GM12878 (cell line): ENCODE data around the gene RIT1. TPM values are rescaled to one million over a fixed set of nuclear protein-coding genes. Genes with fewer than 3 reads are reported as not detected.

Experiments
- EGR1 ChIP-seq, 2 experiments: IDR thresholded peaks; 1 replicate in 1 of 2; 2 replicates in 1 of 2; pipeline ENCODE4 v1.6.1; 2011 to 2012; ENCODE audit warnings: low read depth in 2 of 2, low read length in 2 of 2, borderline replicate concordance in 1 of 2, mild to moderate bottlenecking in 1 of 2, moderate library complexity in 1 of 2
- NFXL1 ChIP-seq: fragments of 450-650 bp; IDR thresholded peaks from 2 replicates; pipeline ENCODE4 v1.6.1; 2017; ENCODE audit warnings: antibody characterized with exemption, mild to moderate bottlenecking, borderline replicate concordance
- NFYA ChIP-seq: IDR thresholded peaks from 2 replicates; pipeline ENCODE4 v1.6.1; 2011; ENCODE audit warnings: low read depth, mild to moderate bottlenecking, low read length, improper control_type of control experiment, borderline replicate concordance
- NR2F1 ChIP-seq: fragments of 450-650 bp; conservative IDR thresholded peaks from 2 replicates; pipeline ENCODE4 v1.6.1; 2017; ENCODE audit warnings: mild to moderate bottlenecking
- POLR2AphosphoS2 ChIP-seq: IDR thresholded peaks from 2 replicates; pipeline ENCODE4 v1.6.1; 2011; ENCODE audit warnings: low read depth, mild to moderate bottlenecking, low read length, improper control_type of control experiment, moderate library complexity
- PRDM15 ChIP-seq: fragments of 450-650 bp; formaldehyde crosslinking; IDR thresholded peaks from 2 replicates; pipeline ENCODE4 v1.4.0; 2020; ENCODE audit warnings: mild to moderate bottlenecking, moderate library complexity
- RCOR1 ChIP-seq: conservative IDR thresholded peaks from 2 replicates; pipeline ENCODE4 v1.6.1; 2012; ENCODE audit warnings: low read depth, low read length, improper control_type of control experiment
- ZNF207 ChIP-seq: fragments of 450-650 bp; IDR thresholded peaks from 2 replicates; pipeline ENCODE4 v1.6.1; 2014; ENCODE audit warnings: antibody characterized with exemption, mild to moderate bottlenecking, borderline replicate concordance
- polyA plus RNA-seq, 11 experiments: library from polyadenylated mRNA; depleted of rRNA in 4 of 11; unstranded in 6 of 11; stranded (reverse) in 5 of 11; fragments of >200 nt; fragmentation: Nextera tagmentation in 4 of 11; fragmentation: Illumina TruSeq in 1 of 11; extraction: Ambion mirVana in 4 of 11; extraction: Trizol in 1 of 11; gene quantifications; 1 replicate in 1 of 11; 2 replicates in 10 of 11; pipeline versions ENCODE4 v1.2.1 to v1.2.3, GENCODE V29; 2011 to 2016; ENCODE audit warnings: inconsistent platforms in 2 of 11, missing spikeins in 2 of 11, low read depth in 1 of 11
- total RNA-seq, 4 experiments: library from RNA; depleted of rRNA in 3 of 4; stranded (reverse); fragments of >200 nt in 3 of 4; fragmentation: Illumina TruSeq in 1 of 4; extraction: Trizol in 1 of 4; gene quantifications; 2 replicates each; pipeline versions ENCODE4 v1.2.1 to v1.2.3, GENCODE V29; 2013 to 2021
- TF ChIP-seq, protein P1 (sequence below): IDR thresholded peaks from 2 replicates; pipeline ENCODE4 v1.6.1; 2012; ENCODE audit warnings: improper control_type of control experiment, low read depth, low read length; ENCODE audit not compliant: insufficient replicate concordance
- TF ChIP-seq, protein P2 (sequence below): fragments of 450-650 bp; IDR thresholded peaks from 2 replicates; pipeline ENCODE4 v1.6.1; 2016; ENCODE audit warnings: mild to moderate bottlenecking, moderate library complexity, borderline replicate concordance
- TF ChIP-seq, protein P3 (sequence below): fragments of 450-650 bp; IDR thresholded peaks from 2 replicates; pipeline ENCODE4 v1.6.1; 2016; ENCODE audit warnings: mild to moderate bottlenecking

RIT1 gene
- total and polyA plus RNA-seq, 10 of the 15 experiments (the other 5 are each of a cell fraction or from before 2014, with no cell fraction given), result 6.8 to 61.5 (median 13.7) TPM

- TF ChIP-seq PRDM15 (CRISPR knock-in tag) (no peak), ZNF207 (no peak), POLR2AphosphoS2 (no peak), NFYA (no peak), NR2F1 (no peak), RCOR1 (no peak), EGR1 (IDR thresholded peaks at IDR 0.05; ENCODE audit: borderline replicate concordance in 1 of 2, low read depth in 2 of 2, low read length in 2 of 2) (no peak), NFXL1 (no peak)
- TF ChIP-seq, protein P1, sequence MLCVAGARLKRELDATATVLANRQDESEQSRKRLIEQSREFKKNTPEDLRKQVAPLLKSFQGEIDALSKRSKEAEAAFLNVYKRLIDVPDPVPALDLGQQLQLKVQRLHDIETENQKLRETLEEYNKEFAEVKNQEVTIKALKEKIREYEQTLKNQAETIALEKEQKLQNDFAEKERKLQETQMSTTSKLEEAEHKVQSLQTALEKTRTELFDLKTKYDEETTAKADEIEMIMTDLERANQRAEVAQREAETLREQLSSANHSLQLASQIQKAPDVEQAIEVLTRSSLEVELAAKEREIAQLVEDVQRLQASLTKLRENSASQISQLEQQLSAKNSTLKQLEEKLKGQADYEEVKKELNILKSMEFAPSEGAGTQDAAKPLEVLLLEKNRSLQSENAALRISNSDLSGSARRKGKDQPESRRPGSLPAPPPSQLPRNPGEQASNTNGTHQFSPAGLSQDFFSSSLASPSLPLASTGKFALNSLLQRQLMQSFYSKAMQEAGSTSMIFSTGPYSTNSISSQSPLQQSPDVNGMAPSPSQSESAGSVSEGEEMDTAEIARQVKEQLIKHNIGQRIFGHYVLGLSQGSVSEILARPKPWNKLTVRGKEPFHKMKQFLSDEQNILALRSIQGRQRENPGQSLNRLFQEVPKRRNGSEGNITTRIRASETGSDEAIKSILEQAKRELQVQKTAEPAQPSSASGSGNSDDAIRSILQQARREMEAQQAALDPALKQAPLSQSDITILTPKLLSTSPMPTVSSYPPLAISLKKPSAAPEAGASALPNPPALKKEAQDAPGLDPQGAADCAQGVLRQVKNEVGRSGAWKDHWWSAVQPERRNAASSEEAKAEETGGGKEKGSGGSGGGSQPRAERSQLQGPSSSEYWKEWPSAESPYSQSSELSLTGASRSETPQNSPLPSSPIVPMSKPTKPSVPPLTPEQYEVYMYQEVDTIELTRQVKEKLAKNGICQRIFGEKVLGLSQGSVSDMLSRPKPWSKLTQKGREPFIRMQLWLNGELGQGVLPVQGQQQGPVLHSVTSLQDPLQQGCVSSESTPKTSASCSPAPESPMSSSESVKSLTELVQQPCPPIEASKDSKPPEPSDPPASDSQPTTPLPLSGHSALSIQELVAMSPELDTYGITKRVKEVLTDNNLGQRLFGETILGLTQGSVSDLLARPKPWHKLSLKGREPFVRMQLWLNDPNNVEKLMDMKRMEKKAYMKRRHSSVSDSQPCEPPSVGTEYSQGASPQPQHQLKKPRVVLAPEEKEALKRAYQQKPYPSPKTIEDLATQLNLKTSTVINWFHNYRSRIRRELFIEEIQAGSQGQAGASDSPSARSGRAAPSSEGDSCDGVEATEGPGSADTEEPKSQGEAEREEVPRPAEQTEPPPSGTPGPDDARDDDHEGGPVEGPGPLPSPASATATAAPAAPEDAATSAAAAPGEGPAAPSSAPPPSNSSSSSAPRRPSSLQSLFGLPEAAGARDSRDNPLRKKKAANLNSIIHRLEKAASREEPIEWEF, result no peak
- TF ChIP-seq, protein P2, sequence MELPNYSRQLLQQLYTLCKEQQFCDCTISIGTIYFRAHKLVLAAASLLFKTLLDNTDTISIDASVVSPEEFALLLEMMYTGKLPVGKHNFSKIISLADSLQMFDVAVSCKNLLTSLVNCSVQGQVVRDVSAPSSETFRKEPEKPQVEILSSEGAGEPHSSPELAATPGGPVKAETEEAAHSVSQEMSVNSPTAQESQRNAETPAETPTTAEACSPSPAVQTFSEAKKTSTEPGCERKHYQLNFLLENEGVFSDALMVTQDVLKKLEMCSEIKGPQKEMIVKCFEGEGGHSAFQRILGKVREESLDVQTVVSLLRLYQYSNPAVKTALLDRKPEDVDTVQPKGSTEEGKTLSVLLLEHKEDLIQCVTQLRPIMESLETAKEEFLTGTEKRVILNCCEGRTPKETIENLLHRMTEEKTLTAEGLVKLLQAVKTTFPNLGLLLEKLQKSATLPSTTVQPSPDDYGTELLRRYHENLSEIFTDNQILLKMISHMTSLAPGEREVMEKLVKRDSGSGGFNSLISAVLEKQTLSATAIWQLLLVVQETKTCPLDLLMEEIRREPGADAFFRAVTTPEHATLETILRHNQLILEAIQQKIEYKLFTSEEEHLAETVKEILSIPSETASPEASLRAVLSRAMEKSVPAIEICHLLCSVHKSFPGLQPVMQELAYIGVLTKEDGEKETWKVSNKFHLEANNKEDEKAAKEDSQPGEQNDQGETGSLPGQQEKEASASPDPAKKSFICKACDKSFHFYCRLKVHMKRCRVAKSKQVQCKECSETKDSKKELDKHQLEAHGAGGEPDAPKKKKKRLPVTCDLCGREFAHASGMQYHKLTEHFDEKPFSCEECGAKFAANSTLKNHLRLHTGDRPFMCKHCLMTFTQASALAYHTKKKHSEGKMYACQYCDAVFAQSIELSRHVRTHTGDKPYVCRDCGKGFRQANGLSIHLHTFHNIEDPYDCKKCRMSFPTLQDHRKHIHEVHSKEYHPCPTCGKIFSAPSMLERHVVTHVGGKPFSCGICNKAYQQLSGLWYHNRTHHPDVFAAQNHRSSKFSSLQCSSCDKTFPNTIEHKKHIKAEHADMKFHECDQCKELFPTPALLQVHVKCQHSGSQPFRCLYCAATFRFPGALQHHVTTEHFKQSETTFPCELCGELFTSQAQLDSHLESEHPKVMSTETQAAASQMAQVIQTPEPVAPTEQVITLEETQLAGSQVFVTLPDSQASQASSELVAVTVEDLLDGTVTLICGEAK, result no peak
- TF ChIP-seq, protein P3, sequence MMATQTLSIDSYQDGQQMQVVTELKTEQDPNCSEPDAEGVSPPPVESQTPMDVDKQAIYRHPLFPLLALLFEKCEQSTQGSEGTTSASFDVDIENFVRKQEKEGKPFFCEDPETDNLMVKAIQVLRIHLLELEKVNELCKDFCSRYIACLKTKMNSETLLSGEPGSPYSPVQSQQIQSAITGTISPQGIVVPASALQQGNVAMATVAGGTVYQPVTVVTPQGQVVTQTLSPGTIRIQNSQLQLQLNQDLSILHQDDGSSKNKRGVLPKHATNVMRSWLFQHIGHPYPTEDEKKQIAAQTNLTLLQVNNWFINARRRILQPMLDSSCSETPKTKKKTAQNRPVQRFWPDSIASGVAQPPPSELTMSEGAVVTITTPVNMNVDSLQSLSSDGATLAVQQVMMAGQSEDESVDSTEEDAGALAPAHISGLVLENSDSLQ, result no peak
Measured at GRCh38 chr1:155889566-155889965, 21.6 kb downstream of the RIT1 start (continued).
